Neural progenitor cell (in vitro differentiated cells): ENCODE data around the gene LMBRD1. TPM values are rescaled to one million over a fixed set of nuclear protein-coding genes. Genes with fewer than 3 reads are reported as not detected.

Experiments
- DNase-seq: peaks from one replicate; pipeline ENCODE4 v3.0.0-alpha.2; 2016; ENCODE audit warnings: low spot score
- H2AFZ ChIP-seq: fragments of 200-600 bp; sonication (generic); replicated peaks from 2 replicates; pipeline ENCODE4 v1.6.1; 2016; ENCODE audit warnings: antibody characterized with exemption
- H3F3A ChIP-seq: fragments of 200-600 bp; sonication (generic); 2 replicates; pipeline ENCODE4 v1.6.1; 2016; ENCODE audit warnings: antibody characterized with exemption, low read depth
- H3K27ac ChIP-seq: fragments of 200-600 bp; sonication (generic); 2 replicates; pipeline ENCODE4 v1.5.1; 2016; ENCODE audit warnings: mild to moderate bottlenecking
- H3K27me3 ChIP-seq: fragments of 200-600 bp; sonication (generic); 2 replicates; pipeline ENCODE4 v1.6.1; 2016; ENCODE audit warnings: mild to moderate bottlenecking, moderate library complexity
- H3K36me3 ChIP-seq: fragments of 200-600 bp; sonication (generic); 2 replicates; pipeline ENCODE4 v1.5.1; 2016
- H3K4me1 ChIP-seq: fragments of 200-600 bp; sonication (generic); 2 replicates; pipeline ENCODE4 v1.6.1; 2016; ENCODE audit warnings: mixed run types
- H3K4me2 ChIP-seq: fragments of 200-600 bp; sonication (generic); 2 replicates; pipeline ENCODE4 v1.6.1; 2016
- H3K4me3 ChIP-seq: fragments of 200-600 bp; sonication (generic); 2 replicates; pipeline ENCODE4 v1.5.1; 2016
- H3K79me2 ChIP-seq: fragments of 200-600 bp; sonication (generic); 2 replicates; pipeline ENCODE4 v1.6.1; 2016; ENCODE audit warnings: low read depth
- H3K9ac ChIP-seq: fragments of 200-600 bp; sonication (generic); 2 replicates; pipeline ENCODE4 v1.6.1; 2016
- H3K9me3 ChIP-seq: fragments of 200-600 bp; sonication (generic); 2 replicates; pipeline ENCODE4 v1.5.1; 2016; ENCODE audit warnings: low read depth
- H4K20me1 ChIP-seq: fragments of 200-600 bp; sonication (generic); 2 replicates; pipeline ENCODE4 v1.6.1; 2016; ENCODE audit warnings: low read depth
- H3K27ac Mint-ChIP-seq: 3 replicates; pipeline ENCODE4 v1.8.0; 2021; ENCODE audit warnings: mixed read lengths
- H3K27me3 Mint-ChIP-seq: 2 replicates; pipeline ENCODE4 v1.8.0; 2022; ENCODE audit warnings: low read depth, mild to moderate bottlenecking, inconsistent platforms, moderate library complexity, mixed read lengths; ENCODE audit not compliant: insufficient read depth
- H3K36me3 Mint-ChIP-seq: 3 replicates; pipeline ENCODE4 v1.8.0; 2021; ENCODE audit warnings: mixed read lengths
- H3K4me1 Mint-ChIP-seq: 3 replicates; pipeline ENCODE4 v1.8.0; 2021; ENCODE audit warnings: mixed read lengths
- H3K4me3 Mint-ChIP-seq: 3 replicates; pipeline ENCODE4 v1.8.0; 2021; ENCODE audit warnings: mild to moderate bottlenecking, moderate library complexity, mixed read lengths
- H3K9me3 Mint-ChIP-seq: 3 replicates; pipeline ENCODE4 v1.8.0; 2020; ENCODE audit warnings: mixed read lengths
- CTCF ChIP-seq: fragments of 200-600 bp; sonication (generic); IDR thresholded peaks from 2 replicates; pipeline ENCODE4 v1.5.1; 2017; ENCODE audit warnings: antibody characterized with exemption, mild to moderate bottlenecking
- EZH2 ChIP-seq: fragments of 200-600 bp; sonication (generic); IDR thresholded peaks from 2 replicates; pipeline ENCODE4 v1.6.1; 2017; ENCODE audit warnings: antibody characterized with exemption, mild to moderate bottlenecking, moderate library complexity
- EZH2phosphoT487 ChIP-seq: fragments of 200-600 bp; sonication (generic); IDR thresholded peaks from 2 replicates; pipeline ENCODE4 v1.6.1; 2017; ENCODE audit warnings: antibody characterized with exemption
- total RNA-seq: library from RNA; depleted of rRNA; stranded (reverse); fragments of >200 nt; gene quantifications from 2 replicates; pipeline ENCODE4 v1.2.3, GENCODE V29; 2015; ENCODE audit warnings: low replicate concordance

LMBRD1 gene
- total RNA-seq, 1 donor from 2014 or later, result 41.1 TPM

GRCh38 chr6:69785697-69786096 lies 11.1 kb downstream of the LMBRD1 start:
- H3K27ac ChIP-seq, result no peak overlapping the region
- no peak for TF ChIP-seq CTCF
- TF ChIP-seq EZH2phosphoT487, result no peak
- no peak for TF ChIP-seq EZH2

GRCh38 chr6:69784595-69785377 lies 12.0 kb downstream of the LMBRD1 start:
- no peaks in the 10 kb centered on the region for H3K27me3 Mint-ChIP-seq

More at GRCh38 chr6:69785697-69786096, 11.1 kb downstream of the LMBRD1 start:
- Histone ChIP-seq H3F3A (no peaks in the 10 kb centered on the region), H3K4me3 (no peak overlapping the region), H2AFZ (no peak overlapping the region), H3K4me1 (no peaks in the 10 kb centered on the region), H3K9me3 (no peaks in the 10 kb centered on the region), H3K79me2 (peaks cover 11% of the 10 kb centered on the region), H4K20me1 (no peaks in the 10 kb centered on the region), H3K9ac (no peak overlapping the region), H3K36me3 (no peaks in the 10 kb centered on the region), H3K4me2 (no peak overlapping the region), H3K27me3 (no peaks in the 10 kb centered on the region)
- Mint-ChIP-seq H3K4me1 (no peaks in the 10 kb centered on the region), H3K27ac (no peak overlapping the region), H3K27me3 (no peaks in the 10 kb centered on the region), H3K36me3 (peaks cover 2% of the 10 kb centered on the region), H3K4me3 (no peak overlapping the region), H3K9me3 (no peaks in the 10 kb centered on the region)
- DNase-seq, result no peak

GRCh38 chr6:69783108-69783507 lies 13.7 kb downstream of the LMBRD1 start:
- DNase-seq, result no peak
- Histone ChIP-seq H4K20me1 (no peaks in the 10 kb centered on the region), H3K36me3 (no peaks in the 10 kb centered on the region)

More at GRCh38 chr6:69784595-69785377, 12.0 kb downstream of the LMBRD1 start:
- Mint-ChIP-seq H3K36me3 (no peaks in the 10 kb centered on the region), H3K4me3 (no peak overlapping the region), H3K9me3 (no peaks in the 10 kb centered on the region), H3K27ac (no peak overlapping the region), H3K4me1 (no peaks in the 10 kb centered on the region)
- Histone ChIP-seq H3K9ac (no peak overlapping the region), H3K79me2 (peaks cover 2% of the 10 kb centered on the region), H4K20me1 (no peaks in the 10 kb centered on the region), H3K4me1 (no peaks in the 10 kb centered on the region), H3K27me3 (no peaks in the 10 kb centered on the region), H3K4me3 (no peak overlapping the region), H3K4me2 (no peak overlapping the region), H2AFZ (no peak overlapping the region), H3F3A (no peaks in the 10 kb centered on the region), H3K36me3 (no peaks in the 10 kb centered on the region), H3K9me3 (no peaks in the 10 kb centered on the region), H3K27ac (no peak overlapping the region)
- TF ChIP-seq EZH2 (no peak), CTCF (no peak), EZH2phosphoT487 (no peak)
- DNase-seq, result no peak

More at GRCh38 chr6:69783108-69783507, 13.7 kb downstream of the LMBRD1 start:
- Histone ChIP-seq H3F3A (no peaks in the 10 kb centered on the region), H3K4me1 (peaks cover 5% of the 10 kb centered on the region), H3K4me3 (no peak overlapping the region), H3K79me2 (no peaks in the 10 kb centered on the region), H2AFZ (no peak overlapping the region), H3K9ac (no peak overlapping the region), H3K27me3 (no peaks in the 10 kb centered on the region), H3K27ac (no peak overlapping the region), H3K9me3 (no peaks in the 10 kb centered on the region), H3K4me2 (no peak overlapping the region)
- H3K36me3 Mint-ChIP-seq, result no peaks in the 10 kb centered on the region
- no peaks in the 10 kb centered on the region for H3K27me3 Mint-ChIP-seq
- no peak overlapping the region for H3K27ac Mint-ChIP-seq
- H3K9me3 Mint-ChIP-seq, result no peaks in the 10 kb centered on the region
- H3K4me3 Mint-ChIP-seq, result no peak overlapping the region
- H3K4me1 Mint-ChIP-seq, result no peaks in the 10 kb centered on the region
- TF ChIP-seq EZH2 (no peak), EZH2phosphoT487 (no peak), CTCF (no peak)
